Liver (tissue), 9 donors: ENCODE results near the gene RPP21. TPM values are rescaled to one million over a fixed set of nuclear protein-coding genes. Genes with fewer than 3 reads are reported as not detected.

ENCODE experiments used
- DNase-seq: peaks from one replicate; pipeline ENCODE4 v3.0.0-alpha.2; 2017; ENCODE audit warnings: low spot score
- H3K27ac ChIP-seq, 2 donors: one replicate each; pipeline ENCODE4 v1.7.0; 2013; ENCODE audit warnings: inconsistent platforms in 2 of 2, low read length in 2 of 2, control low read depth in 1 of 2, low read depth in 1 of 2, mild to moderate bottlenecking in 1 of 2
- H3K27me3 ChIP-seq, 4 donors: one replicate each; pipeline versions ENCODE4 v1.6.1 to v1.7.0; 2013; ENCODE audit warnings: low read length in 3 of 4, inconsistent platforms in 1 of 4, mild to moderate bottlenecking in 1 of 4, moderate library complexity in 1 of 4; ENCODE audit not compliant: control insufficient read depth in 4 of 4, insufficient read depth in 4 of 4
- H3K36me3 ChIP-seq, 4 donors: one replicate each; pipeline versions ENCODE4 v1.6.1 to v1.7.0; 2013; ENCODE audit warnings: low read length in 3 of 4, mild to moderate bottlenecking in 3 of 4, low read depth in 1 of 4, moderate library complexity in 1 of 4; ENCODE audit not compliant: control insufficient read depth in 4 of 4, insufficient read depth in 3 of 4
- H3K4me1 ChIP-seq, 4 donors: one replicate each; pipeline versions ENCODE4 v1.6.1 to v1.7.0; 2013; ENCODE audit warnings: low read length in 3 of 4, mild to moderate bottlenecking in 3 of 4, moderate library complexity in 1 of 4; ENCODE audit not compliant: control insufficient read depth in 4 of 4, insufficient read depth in 4 of 4
- H3K4me3 ChIP-seq, 3 donors: one replicate each; pipeline versions ENCODE4 v1.6.1 to v1.7.0; 2013; ENCODE audit warnings: low read length in 3 of 3, control low read depth in 1 of 3, low read depth in 1 of 3, mild to moderate bottlenecking in 1 of 3
- H3K9ac ChIP-seq, 2 donors: one replicate each; pipeline ENCODE4 v1.7.0; 2013; ENCODE audit warnings: low read length in 2 of 2, mild to moderate bottlenecking in 2 of 2, moderate library complexity in 2 of 2, control low read depth in 1 of 2, low read depth in 1 of 2
- H3K9me3 ChIP-seq, 4 donors: one replicate each; pipeline versions ENCODE4 v1.6.1 to v1.7.0; 2013; ENCODE audit warnings: low read length in 3 of 4; ENCODE audit not compliant: control insufficient read depth in 4 of 4
- ATF3 ChIP-seq: IDR thresholded peaks from 2 replicates; pipeline ENCODE4 v1.6.1; 2016; ENCODE audit warnings: antibody characterized with exemption
- EGR1 ChIP-seq, 2 donors: IDR thresholded peaks; 2 replicates each; pipeline ENCODE4 v1.6.1; 2016 to 2018; ENCODE audit warnings: antibody characterized with exemption in 2 of 2, low read depth in 2 of 2
- FOXA1 ChIP-seq: IDR thresholded peaks from 2 replicates; pipeline ENCODE4 v1.6.1; 2016; ENCODE audit warnings: antibody characterized with exemption
- FOXA2 ChIP-seq: IDR thresholded peaks from 2 replicates; pipeline ENCODE4 v1.6.1; 2016; ENCODE audit warnings: antibody characterized with exemption
- GABPA ChIP-seq, 2 donors: IDR thresholded peaks in 1 of 2; conservative IDR thresholded peaks in 1 of 2; 2 replicates each; pipeline ENCODE4 v1.6.1; 2016; ENCODE audit warnings: antibody characterized with exemption in 2 of 2, mild to moderate bottlenecking in 1 of 2, moderate library complexity in 1 of 2
- HNF4A ChIP-seq, 2 donors: conservative IDR thresholded peaks; 2 replicates each; pipeline ENCODE4 v1.6.1; 2016; ENCODE audit warnings: antibody characterized with exemption in 2 of 2, mild to moderate bottlenecking in 2 of 2
- HNF4G ChIP-seq: IDR thresholded peaks from 2 replicates; pipeline ENCODE4 v1.6.1; 2016; ENCODE audit warnings: antibody characterized with exemption
- JUND ChIP-seq, 2 donors: IDR thresholded peaks; 2 replicates each; pipeline ENCODE4 v1.6.1; 2016; ENCODE audit warnings: antibody characterized with exemption in 2 of 2
- NR2F2 ChIP-seq: IDR thresholded peaks from 2 replicates; pipeline ENCODE4 v1.6.1; 2016; ENCODE audit warnings: antibody characterized with exemption
- RAD21 ChIP-seq, 2 donors: IDR thresholded peaks; 2 replicates each; pipeline ENCODE4 v1.6.1; 2016; ENCODE audit warnings: antibody characterized with exemption in 2 of 2, mild to moderate bottlenecking in 2 of 2
- RXRA ChIP-seq, 2 donors: IDR thresholded peaks; 2 replicates each; pipeline ENCODE4 v1.6.1; 2017 to 2018; ENCODE audit warnings: antibody characterized with exemption in 2 of 2, mild to moderate bottlenecking in 1 of 2
- SP1 ChIP-seq: IDR thresholded peaks from 2 replicates; pipeline ENCODE4 v1.6.1; 2018; ENCODE audit warnings: antibody characterized with exemption, mild to moderate bottlenecking
- TAF1 ChIP-seq: conservative IDR thresholded peaks from 2 replicates; pipeline ENCODE4 v1.6.1; 2016; ENCODE audit warnings: antibody characterized with exemption, mild to moderate bottlenecking
- ZBTB33 ChIP-seq: IDR thresholded peaks from 2 replicates; pipeline ENCODE4 v1.6.1; 2016; ENCODE audit warnings: antibody characterized with exemption
- WGBS: extraction: QIAGEN DNeasy Blood & Tissue Kit; methylation state at CpG from one replicate; pipeline ENCODE4 v1.1.7; 2013; 5-methylcytosine and 5-hydroxymethylcytosine counted together
- polyA plus RNA-seq, 2 donors: library from polyadenylated mRNA; stranded (reverse) in 1 of 2; unstranded in 1 of 2; fragments of 200-250 nt in 1 of 2; fragments of >200 nt in 1 of 2; fragmentation: Nextera tagmentation in 1 of 2; extraction: Ambion mirVana in 1 of 2; gene quantifications; one replicate each; pipeline versions ENCODE4 v1.2.1 to v1.2.3, GENCODE V29; 2013 to 2015
- total RNA-seq, 2 donors: library from RNA; depleted of rRNA; stranded (reverse); fragments of >200 nt; gene quantifications; one replicate each; pipeline ENCODE4 v1.2.3, GENCODE V29; 2014
- TF ChIP-seq, protein P1 (sequence below): fragments of 150-350 bp; IDR thresholded peaks from 2 replicates; pipeline ENCODE4 v1.5.1; 2017; ENCODE audit warnings: improper control_type of control experiment, low read depth, low read length; ENCODE audit not compliant: missing input control
- TF ChIP-seq, protein P2 (sequence below): IDR thresholded peaks from 2 replicates; pipeline ENCODE4 v1.6.1; 2016; ENCODE audit warnings: antibody characterized with exemption
- donor health status: healthy.
- donor health status: healthy.
- donor health status: healthy.
- donor health status: healthy.
- donor health status: healthy.

Gene RPP21
- total and polyA plus RNA-seq, 4 donors: 9.3 to 32.9 (median 21.0) TPM

DNA sequence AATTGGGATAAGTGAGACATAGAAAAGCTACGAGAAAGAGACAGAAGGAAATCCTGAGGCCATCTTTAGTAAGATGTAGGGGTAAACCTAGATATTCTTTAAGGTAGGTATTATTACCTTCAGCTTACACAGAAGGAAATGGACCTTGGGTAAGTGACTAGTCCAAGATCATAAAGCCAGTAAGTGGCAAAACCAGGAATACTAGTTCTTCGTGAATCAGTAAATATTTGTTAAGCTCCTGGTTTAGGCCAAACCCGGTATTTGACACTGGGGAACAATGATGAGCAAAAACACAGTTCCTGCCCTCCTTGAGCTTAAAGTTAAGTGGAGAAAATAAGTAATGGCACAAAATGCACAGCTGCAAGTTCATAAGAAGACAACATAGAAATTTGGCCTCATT is 13.0 kb upstream of the RPP21 start:
- H3K4me1 ChIP-seq: peaks cover 0 to 10% (median 6%) of the 10 kb centered on the region in 4 donors
- no peak for DNase-seq
- H3K9ac ChIP-seq: no peak overlapping the region
- no peaks in the 10 kb centered on the region for H3K27me3 ChIP-seq
- no peaks in the 10 kb centered on the region for H3K9me3 ChIP-seq
- 80% methylated on average over 3 of the region's 3 CpGs for WGBS
- no peak overlapping the region for H3K27ac ChIP-seq
- no peak for TF ChIP-seq NR2F2
- no peak for TF ChIP-seq ZBTB33
- TF ChIP-seq, protein P1, sequence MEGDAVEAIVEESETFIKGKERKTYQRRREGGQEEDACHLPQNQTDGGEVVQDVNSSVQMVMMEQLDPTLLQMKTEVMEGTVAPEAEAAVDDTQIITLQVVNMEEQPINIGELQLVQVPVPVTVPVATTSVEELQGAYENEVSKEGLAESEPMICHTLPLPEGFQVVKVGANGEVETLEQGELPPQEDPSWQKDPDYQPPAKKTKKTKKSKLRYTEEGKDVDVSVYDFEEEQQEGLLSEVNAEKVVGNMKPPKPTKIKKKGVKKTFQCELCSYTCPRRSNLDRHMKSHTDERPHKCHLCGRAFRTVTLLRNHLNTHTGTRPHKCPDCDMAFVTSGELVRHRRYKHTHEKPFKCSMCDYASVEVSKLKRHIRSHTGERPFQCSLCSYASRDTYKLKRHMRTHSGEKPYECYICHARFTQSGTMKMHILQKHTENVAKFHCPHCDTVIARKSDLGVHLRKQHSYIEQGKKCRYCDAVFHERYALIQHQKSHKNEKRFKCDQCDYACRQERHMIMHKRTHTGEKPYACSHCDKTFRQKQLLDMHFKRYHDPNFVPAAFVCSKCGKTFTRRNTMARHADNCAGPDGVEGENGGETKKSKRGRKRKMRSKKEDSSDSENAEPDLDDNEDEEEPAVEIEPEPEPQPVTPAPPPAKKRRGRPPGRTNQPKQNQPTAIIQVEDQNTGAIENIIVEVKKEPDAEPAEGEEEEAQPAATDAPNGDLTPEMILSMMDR: no peak
- TF ChIP-seq, protein P2, sequence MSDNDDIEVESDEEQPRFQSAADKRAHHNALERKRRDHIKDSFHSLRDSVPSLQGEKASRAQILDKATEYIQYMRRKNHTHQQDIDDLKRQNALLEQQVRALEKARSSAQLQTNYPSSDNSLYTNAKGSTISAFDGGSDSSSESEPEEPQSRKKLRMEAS: no peak
- peaks cover 7 to 41% (median 38%) of the 10 kb centered on the region in 4 donors for H3K36me3 ChIP-seq
- H3K4me3 ChIP-seq: no peak overlapping the region

- H3K36me3 ChIP-seq: peaks cover 7 to 51% (median 42%) of the 10 kb centered on the region in 4 donors
- no peaks in the 10 kb centered on the region for H3K9me3 ChIP-seq
- WGBS: 92% methylated on average over 2 of the region's 2 CpGs
Measured at GRCh38 chr6:30334075-30334783, 10.7 kb upstream of the RPP21 start.

DNA sequence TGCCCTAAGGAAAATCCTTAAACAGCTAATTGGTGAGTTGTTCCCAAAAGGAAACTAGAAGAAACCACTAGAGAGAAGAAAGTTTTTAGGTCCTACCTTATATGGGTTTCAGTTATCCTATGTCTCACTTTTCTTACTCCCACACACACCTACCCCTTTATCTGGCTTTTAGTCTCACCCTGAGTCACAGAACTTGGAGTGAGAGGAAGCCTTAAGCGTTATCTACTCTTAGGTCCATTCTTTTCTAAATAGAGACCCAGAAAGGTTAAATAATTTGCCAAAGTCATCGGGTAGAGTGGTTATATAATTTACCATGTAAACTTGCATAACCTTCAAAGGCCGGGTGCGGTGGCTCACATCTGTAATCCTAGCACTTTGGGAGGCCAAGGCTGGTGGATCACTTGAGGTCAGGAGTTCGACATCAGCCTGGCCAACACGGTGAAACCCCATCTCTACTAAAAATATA is 4.3 kb upstream of the RPP21 start:
- H3K4me1 ChIP-seq: peaks cover 0 to 5% (median under 1%) of the 10 kb centered on the region in 4 donors
- H3K9me3 ChIP-seq: no peaks in the 10 kb centered on the region
- TF ChIP-seq FOXA1 (no peak), RAD21 (IDR thresholded peaks at IDR 0.05) (no peak), HNF4A (conservative IDR thresholded peaks at IDR 0.05) (no peak), FOXA2 (no peak), EGR1 (IDR thresholded peaks at IDR 0.05; ENCODE audit: low read depth in 2 of 2) (no peak), GABPA (IDR thresholded peaks at IDR 0.05 in 1 of 2, conservative IDR thresholded peaks at IDR 0.05 in 1 of 2) (no peak), TAF1 (no peak), HNF4G (no peak), SP1 (no peak), ZBTB33 (no peak), ATF3 (no peak)
- TF ChIP-seq, protein P1: no peak
- no peak for DNase-seq
- H3K27me3 ChIP-seq: no peaks in the 10 kb centered on the region
- H3K4me3 ChIP-seq: no peak overlapping the region
- peaks cover 1 to 35% (median 32%) of the 10 kb centered on the region in 4 donors for H3K36me3 ChIP-seq
- H3K27ac ChIP-seq: no peak overlapping the region
- no peak overlapping the region for H3K9ac ChIP-seq
- 60% methylated on average over 6 of the region's 6 CpGs for WGBS

More at GRCh38 chr6:30334075-30334783, 10.7 kb upstream of the RPP21 start:
- no peaks in the 10 kb centered on the region for H3K27me3 ChIP-seq
- TF ChIP-seq ATF3 (no peak), TAF1 (no peak), RAD21 (IDR thresholded peaks at IDR 0.05) (no peak), RXRA (IDR thresholded peaks at IDR 0.05) (no peak), JUND (IDR thresholded peaks at IDR 0.05) (no peak)
- H3K4me3 ChIP-seq: no peak overlapping the region
- H3K4me1 ChIP-seq: no peaks in the 10 kb centered on the region
- H3K27ac ChIP-seq: no peak overlapping the region
- DNase-seq: no peak
- no peak overlapping the region for H3K9ac ChIP-seq
